ENCODE results near the gene LEF1. TPM values are rescaled to one million over a fixed set of nuclear protein-coding genes. Genes with fewer than 3 reads are reported as not detected.

The LEF1 gene
- total RNA-seq, 1 donor from 2014 or later = 175 TPM

DNA sequence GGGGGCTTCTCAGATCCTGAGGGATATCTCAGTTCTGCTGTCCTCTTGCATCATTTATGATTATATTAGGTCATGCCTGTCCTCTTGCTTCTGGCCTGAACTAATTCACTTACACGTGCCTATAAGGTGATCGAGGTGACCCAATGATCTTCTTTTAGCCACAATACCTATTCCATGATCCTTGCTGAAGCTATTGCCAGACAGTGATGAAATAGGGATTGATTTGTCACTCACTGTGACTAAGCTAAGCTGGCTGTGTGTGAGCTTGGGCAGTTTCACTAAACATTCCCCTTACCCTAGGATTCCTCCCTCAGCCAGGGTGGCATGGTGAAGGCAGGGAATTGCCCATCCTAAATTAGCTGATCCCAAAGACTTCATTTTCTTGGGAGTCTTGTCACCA lies 160.0 kb downstream of the LEF1 start:
- intact Hi-C loops (cut with micrococcal nuclease) = no loop called here

DNA sequence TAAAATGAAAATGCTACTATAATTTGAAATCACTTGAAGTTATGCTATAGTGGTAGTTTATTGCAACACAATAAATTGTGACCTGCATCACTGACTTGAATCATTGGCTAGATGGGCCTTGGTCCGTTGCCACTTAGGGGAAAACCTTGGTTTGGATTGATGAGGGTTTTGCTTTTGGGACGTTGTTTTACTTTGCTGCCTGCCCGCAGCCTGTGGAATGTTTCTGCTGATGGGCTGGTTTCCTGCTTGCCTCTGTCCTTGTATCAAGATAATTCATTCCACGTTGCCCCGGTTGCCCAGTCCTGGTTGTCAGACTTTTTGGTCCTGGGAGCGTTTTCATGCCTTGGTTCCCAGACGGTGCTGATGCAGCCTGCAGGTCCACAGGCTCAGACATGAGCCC lies 160.7 kb downstream of the LEF1 start:
- intact Hi-C loops (cut with micrococcal nuclease) = no loop called here

DNA sequence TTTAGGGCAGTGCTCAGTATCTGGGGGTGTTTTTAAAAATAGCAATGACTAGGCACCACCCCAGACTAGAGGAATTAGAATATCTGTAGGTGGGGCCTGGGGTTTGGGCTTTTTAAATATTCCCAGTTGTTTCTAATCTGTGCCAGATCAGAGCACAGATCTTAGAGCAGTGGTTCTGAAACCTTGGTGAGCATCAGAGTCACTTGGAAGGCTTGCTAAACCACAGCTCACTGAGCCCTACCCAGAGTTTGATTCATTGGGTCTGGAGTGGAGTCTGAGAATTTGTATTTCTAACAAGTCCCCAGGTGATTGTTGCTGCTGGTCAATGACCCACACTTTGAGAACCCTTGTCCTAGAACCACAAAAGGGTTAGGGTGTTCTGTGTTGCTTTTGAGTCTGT lies 162.4 kb downstream of the LEF1 start:
- intact Hi-C loops (cut with micrococcal nuclease) = no loop called here

DNA sequence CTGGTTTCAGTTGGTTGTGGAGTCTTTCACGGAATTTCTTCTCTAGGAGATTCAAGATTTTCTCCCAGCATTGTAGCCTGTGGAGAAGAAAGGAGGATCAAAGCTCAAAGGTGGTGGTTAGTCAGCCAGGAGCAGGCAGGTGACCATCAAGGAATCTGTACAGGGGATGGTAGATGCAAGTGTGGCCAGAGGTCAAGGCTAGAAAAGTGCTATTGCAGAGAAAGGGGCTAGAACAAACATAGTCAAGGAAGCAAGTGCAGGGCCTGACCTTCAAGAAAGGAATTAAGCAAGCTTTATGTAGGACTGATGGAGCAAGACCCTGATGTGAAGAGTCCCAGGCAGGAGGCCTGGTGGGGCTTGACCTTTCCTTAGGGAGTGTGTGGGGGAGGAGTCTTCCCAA lies 162.9 kb downstream of the LEF1 start:
- intact Hi-C loops (cut with micrococcal nuclease) = no loop called here

DNA sequence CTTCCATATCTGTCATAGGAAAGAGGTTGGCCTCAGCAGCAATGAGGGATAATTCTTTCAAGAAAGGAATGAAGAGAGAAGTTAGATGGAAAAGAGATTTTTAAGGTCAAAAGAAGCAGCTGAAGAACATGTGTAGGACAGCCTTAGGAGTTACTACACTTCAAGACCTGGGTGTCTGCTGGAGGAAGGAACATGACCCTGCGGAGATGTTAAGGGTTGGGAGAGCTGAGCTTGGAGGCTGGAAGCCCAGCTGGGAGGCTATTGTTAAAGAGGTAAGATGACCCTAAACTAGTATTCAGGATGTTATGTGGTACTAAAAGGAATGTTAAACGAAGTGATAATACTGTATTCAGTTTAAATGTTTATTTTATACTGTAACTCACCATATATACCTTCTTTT lies 164.1 kb downstream of the LEF1 start:
- intact Hi-C loops (cut with micrococcal nuclease) = no loop called here

DNA sequence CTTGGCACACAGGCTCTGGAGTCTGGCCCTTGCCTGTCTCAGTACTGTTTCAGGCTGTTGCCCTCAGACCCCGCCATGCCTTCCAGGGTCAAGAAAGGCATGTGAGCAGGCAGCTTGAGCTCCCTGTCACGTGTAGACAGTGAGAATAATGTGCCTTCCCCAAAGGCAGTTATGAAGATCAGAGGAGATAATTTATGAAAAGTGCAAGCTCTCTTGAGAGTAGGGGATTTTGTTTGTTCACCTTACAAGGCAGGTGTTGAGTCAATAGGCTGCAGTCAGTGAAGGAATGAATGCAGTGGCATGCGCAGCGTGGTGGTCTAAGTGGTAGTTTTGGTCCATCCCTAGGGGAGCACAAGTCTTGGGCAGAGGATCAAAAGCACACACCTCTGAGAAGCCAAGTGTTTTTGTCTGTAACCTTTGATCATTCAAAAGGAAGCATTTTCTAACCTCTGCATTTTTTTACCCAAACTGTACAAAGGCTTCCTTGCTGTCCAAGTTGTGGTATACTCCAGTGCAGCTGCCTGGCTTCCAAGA lies 164.7 kb downstream of the LEF1 start:
- intact Hi-C loops (cut with micrococcal nuclease) = no loop called here

DNA sequence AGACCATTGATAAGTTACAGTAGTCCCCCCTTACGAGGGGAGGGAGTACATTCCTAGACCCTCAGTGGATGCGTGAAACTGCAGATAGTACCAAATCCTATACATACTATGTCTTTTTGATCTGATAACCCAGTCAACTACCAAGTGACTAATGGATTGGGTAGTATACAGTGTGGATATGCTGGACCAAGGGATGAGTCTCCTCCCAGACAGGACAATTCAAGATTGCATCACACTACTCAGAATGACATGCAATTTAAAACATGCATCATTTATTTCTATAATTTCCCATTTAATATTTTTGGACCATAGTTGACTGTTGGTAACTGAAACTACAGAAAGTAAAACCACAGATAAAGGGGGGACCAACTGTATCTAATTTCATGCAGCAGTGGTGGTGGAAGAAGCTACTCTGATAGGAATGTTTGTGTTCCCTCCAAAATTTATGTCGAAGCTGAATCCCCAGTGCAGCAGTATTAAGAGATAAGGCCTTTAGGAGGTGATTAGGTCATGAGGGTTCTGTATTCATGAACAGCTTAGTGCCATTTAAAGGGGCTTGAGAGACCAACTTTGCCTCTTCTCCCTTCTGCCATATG lies 167.1 kb downstream of the LEF1 start:
- intact Hi-C loops (cut with micrococcal nuclease) = no loop called here

DNA sequence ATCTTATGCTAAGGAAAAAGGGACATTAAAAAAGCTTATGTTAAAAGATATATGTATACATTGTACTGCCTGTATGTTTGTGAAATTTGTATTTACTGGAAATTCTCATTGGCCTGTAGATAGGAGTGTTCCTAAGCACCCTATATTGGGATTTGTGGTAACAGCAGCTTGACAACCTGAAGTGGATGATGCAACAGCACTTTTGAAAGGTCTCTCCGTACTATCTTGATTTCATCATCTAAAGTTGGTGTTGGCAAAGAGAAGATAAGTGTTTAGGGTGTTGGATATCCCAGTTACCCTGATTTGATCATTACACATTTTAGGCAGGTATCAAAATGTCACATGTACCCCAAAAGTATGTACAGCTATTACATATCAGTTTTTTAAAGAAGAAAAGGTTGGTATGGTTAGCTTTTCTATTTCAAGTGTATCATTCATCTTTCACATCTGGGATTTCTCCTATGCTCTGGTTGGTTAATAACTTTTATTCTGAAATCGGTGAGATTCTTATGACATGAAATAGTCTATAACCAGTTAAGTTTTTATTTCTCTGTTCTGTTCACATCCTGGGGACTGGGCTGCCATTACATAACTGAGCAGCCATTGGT lies 168.7 kb downstream of the LEF1 start:
- intact Hi-C loops (cut with micrococcal nuclease) = no loop called here

DNA sequence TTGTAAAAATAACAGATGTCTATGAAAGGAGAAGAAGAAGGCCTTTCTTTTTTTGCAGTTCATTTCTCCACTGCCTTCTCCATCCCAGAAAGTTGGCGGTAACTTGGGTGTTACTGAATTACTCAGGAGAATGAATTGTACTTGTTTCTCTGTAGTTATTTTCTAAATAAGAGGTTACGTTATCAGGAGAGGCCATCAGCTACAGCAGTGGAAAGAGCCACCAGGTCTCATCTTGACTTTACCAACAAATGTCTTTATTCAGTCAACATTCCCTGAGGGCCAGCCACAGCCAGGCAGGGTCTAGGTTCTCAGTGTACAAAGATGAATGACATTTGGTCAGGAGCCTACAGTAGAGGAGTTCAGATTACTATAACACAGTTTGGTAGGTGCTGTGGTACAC lies 170.9 kb downstream of the LEF1 start:
- intact Hi-C loops (cut with micrococcal nuclease) = no loop called here

Other genes starting within 250 kb of the LEF1 start
- gene CYP2U1, start 237.4 kb downstream of the LEF1 start, total RNA-seq = 1.9 TPM in 2 replicates
- 46.3 and 46.7 TPM in 2 replicates for gene HADH, start 179.0 kb downstream of the LEF1 start, total RNA-seq